HepG2 (cell line): ENCODE results near the gene ASB16. TPM values are rescaled to one million over a fixed set of nuclear protein-coding genes. Genes with fewer than 3 reads are reported as not detected.

Source experiments
- CC2D1A ChIP-seq: sonication (generic); formaldehyde crosslinking; IDR thresholded peaks from 2 replicates; pipeline ENCODE4 v1.8.1; 2023; ENCODE audit warnings: mild to moderate bottlenecking, missing genetic modification reagents
- DRAP1 ChIP-seq: IDR thresholded peaks from 2 replicates; pipeline ENCODE4 v1.6.1; 2016; ENCODE audit warnings: missing genetic modification reagents, missing compliant biosample characterization
- FOXK1 ChIP-seq: sonication (generic); formaldehyde crosslinking; IDR thresholded peaks from 2 replicates; pipeline ENCODE4 v1.4.0; 2020; ENCODE audit warnings: low read depth, missing genetic modification reagents, borderline replicate concordance
- GLI4 ChIP-seq: sonication (generic); formaldehyde crosslinking; IDR thresholded peaks from 2 replicates; pipeline ENCODE4 v1.5.1; 2020; ENCODE audit warnings: missing genetic modification reagents, mild to moderate bottlenecking, moderate library complexity, borderline replicate concordance
- GPBP1L1 ChIP-seq: sonication (generic); formaldehyde crosslinking; IDR thresholded peaks from 2 replicates; pipeline ENCODE4 v1.5.0; 2020; ENCODE audit warnings: mild to moderate bottlenecking, missing genetic modification reagents
- HCFC1 ChIP-seq: fragments of 150-350 bp; IDR thresholded peaks from 2 replicates; pipeline ENCODE4 v1.6.1; 2014; ENCODE audit warnings: low read depth, low read length
- KAT8 ChIP-seq: IDR thresholded peaks from 2 replicates; pipeline ENCODE4 v1.6.1; 2016; ENCODE audit warnings: missing genetic modification reagents, missing compliant biosample characterization
- NBN ChIP-seq: fragments of 450-650 bp; conservative IDR thresholded peaks from 2 replicates; pipeline ENCODE4 v1.6.1; 2017
- NR3C1 ChIP-seq: sonication (generic); formaldehyde crosslinking; IDR thresholded peaks from 2 replicates; pipeline ENCODE4 v1.4.0; 2020; ENCODE audit warnings: missing genetic modification reagents
- PAWR ChIP-seq: sonication (generic); formaldehyde crosslinking; IDR thresholded peaks from 2 replicates; pipeline ENCODE4 v1.4.0; 2020; ENCODE audit warnings: missing genetic modification reagents, mild to moderate bottlenecking, borderline replicate concordance
- PHF20 ChIP-seq: sonication (generic); formaldehyde crosslinking; IDR thresholded peaks from 2 replicates; pipeline ENCODE4 v1.5.0; 2020; ENCODE audit warnings: mild to moderate bottlenecking, missing genetic modification reagents
- PLSCR1 ChIP-seq: sonication (generic); formaldehyde crosslinking; IDR thresholded peaks from 2 replicates; pipeline ENCODE4 v1.5.0; 2020; ENCODE audit warnings: missing genetic modification reagents, mild to moderate bottlenecking, borderline replicate concordance
- RELA ChIP-seq: sonication (generic); formaldehyde crosslinking; IDR thresholded peaks from 2 replicates; pipeline ENCODE4 v1.4.0; 2020; ENCODE audit warnings: missing genetic modification reagents
- SP5 ChIP-seq: IDR thresholded peaks from 2 replicates; pipeline ENCODE4 v1.6.1; 2016; ENCODE audit warnings: low read depth, borderline replicate concordance
- STAG1 ChIP-seq: sonication (generic); formaldehyde crosslinking; IDR thresholded peaks from 2 replicates; pipeline ENCODE4 v1.4.0; 2020; ENCODE audit warnings: missing genetic modification reagents
- TBX3 ChIP-seq: fragments of 450-650 bp; IDR thresholded peaks from 2 replicates; pipeline ENCODE4 v1.6.1; 2017; ENCODE audit warnings: antibody characterized with exemption, mild to moderate bottlenecking, inconsistent platforms, borderline replicate concordance
- ZBTB7A ChIP-seq: sonication (generic); formaldehyde crosslinking; IDR thresholded peaks from 2 replicates; pipeline ENCODE4 v1.8.0; 2022; ENCODE audit warnings: mild to moderate bottlenecking, missing genetic modification reagents
- ZFYVE20 ChIP-seq: sonication (generic); formaldehyde crosslinking; IDR thresholded peaks from 2 replicates; pipeline ENCODE4 v1.8.0; 2023; ENCODE audit warnings: low read depth, mild to moderate bottlenecking, moderate library complexity, missing genetic modification reagents, borderline replicate concordance
- ZMYM4 ChIP-seq: sonication (generic); formaldehyde crosslinking; IDR thresholded peaks from 2 replicates; pipeline ENCODE4 v1.8.1; 2023; ENCODE audit warnings: mild to moderate bottlenecking, missing genetic modification reagents
- ZNF121 ChIP-seq: sonication (generic); formaldehyde crosslinking; IDR thresholded peaks from 2 replicates; pipeline ENCODE4 v1.5.0; 2020; ENCODE audit warnings: mild to moderate bottlenecking, missing genetic modification reagents
- ZNF292 ChIP-seq: sonication (generic); formaldehyde crosslinking; IDR thresholded peaks from 2 replicates; pipeline ENCODE4 v1.8.1; 2022; ENCODE audit warnings: mild to moderate bottlenecking, low read depth, missing genetic modification reagents, borderline replicate concordance
- ZNF570 ChIP-seq: sonication (generic); formaldehyde crosslinking; IDR thresholded peaks from 2 replicates; pipeline ENCODE4 v1.4.0; 2020; ENCODE audit warnings: mild to moderate bottlenecking, missing genetic modification reagents, borderline replicate concordance
- ZNF747 ChIP-seq: sonication (generic); formaldehyde crosslinking; IDR thresholded peaks from 2 replicates; pipeline ENCODE4 v1.8.1; 2023; ENCODE audit warnings: missing genetic modification reagents, mild to moderate bottlenecking, borderline replicate concordance
- ZNF770 ChIP-seq: sonication (generic); formaldehyde crosslinking; IDR thresholded peaks from 2 replicates; pipeline ENCODE4 v1.5.0; 2020; ENCODE audit warnings: mild to moderate bottlenecking, missing genetic modification reagents
- ZUFSP ChIP-seq: sonication (generic); formaldehyde crosslinking; IDR thresholded peaks from 2 replicates; pipeline ENCODE4 v1.9.0; 2021; ENCODE audit warnings: missing genetic modification reagents, mild to moderate bottlenecking, borderline replicate concordance
- polyA plus RNA-seq, 8 experiments: library from polyadenylated mRNA; depleted of rRNA in 3 of 8; stranded (reverse) in 7 of 8; unstranded in 1 of 8; fragments of >200 nt; fragmentation: Illumina TruSeq in 4 of 8; extraction: Trizol in 4 of 8; gene quantifications; 2 replicates each; pipeline versions ENCODE4 v1.2.1 to v1.2.3, GENCODE V29; 2011 to 2016; ENCODE audit warnings: low read depth in 4 of 8, missing spikeins in 1 of 8, mixed read lengths in 1 of 8; ENCODE audit not compliant: insufficient read depth in 1 of 8
- total RNA-seq, 5 experiments: library from RNA; depleted of rRNA; stranded (reverse); fragments of >200 nt; fragmentation: Illumina TruSeq; extraction: Trizol; gene quantifications; 2 replicates each; pipeline ENCODE4 v1.2.3, GENCODE V29; 2016; ENCODE audit warnings: low read depth in 1 of 5

The ASB16 gene
- total and polyA plus RNA-seq, 2 of the 13 experiments (the other 11 are each of a cell fraction or from before 2014, with no cell fraction given) = 0.07 TPM; not detected in 1

- TF ChIP-seq PLSCR1 (CRISPR knock-in tag) (no peak), ZBTB7A (no peak), PAWR (CRISPR knock-in tag) (no peak), ZNF770 (CRISPR knock-in tag) (no peak), SP5 (no peak), ZNF292 (peak; percentile 53), HCFC1 (no peak), CC2D1A (no peak), PHF20 (CRISPR knock-in tag) (0 out of 2 replicates have a peak, but pooled peaks have one; percentile 11), ZNF121 (CRISPR knock-in tag) (peak; percentile 75), RELA (CRISPR knock-in tag) (no peak), TBX3 (0 out of 2 replicates have a peak, but pooled peaks have one; percentile 4), STAG1 (CRISPR knock-in tag) (no peak), ZFYVE20 (CRISPR knock-in tag) (no peak), ZUFSP (CRISPR knock-in tag) (no peak), NR3C1 (CRISPR knock-in tag) (no peak), KAT8 (CRISPR knock-in tag) (no peak), FOXK1 (CRISPR knock-in tag) (no peak), NBN (no peak), ZNF747 (CRISPR knock-in tag) (no peak), GPBP1L1 (no peak), ZMYM4 (CRISPR knock-in tag) (no peak), DRAP1 (no peak), ZNF570 (CRISPR knock-in tag) (no peak), GLI4 (CRISPR knock-in tag) (no peak)
Measured at GRCh38 chr17:44134752-44135568, 35.5 kb upstream of the ASB16 start (continued).
